CD1c-positive myeloid dendritic cell (primary cell): ENCODE measurements around the gene MTG2.

ENCODE experiments used
- DNase-seq: peaks from one replicate; pipeline ENCODE4 v3.0.0-alpha.2; 2016; ENCODE audit errors: extremely low spot score

MTG2 gene

GRCh38 chr20:62205618-62206387 lies 23.0 kb downstream of the MTG2 start:
- no peak for DNase-seq

GRCh38 chr20:62206388-62206775 lies 23.6 kb downstream of the MTG2 start:
- DNase-seq: no peak

- no peak for DNase-seq
These were observed 25.4 kb downstream of the MTG2 start for GRCh38 chr20:62208061-62208794.

GRCh38 chr20:62208795-62209755 lies 26.2 kb downstream of the MTG2 start:
- no peak for DNase-seq

GRCh38 chr20:62209850-62210495 lies 27.1 kb downstream of the MTG2 start:
- DNase-seq: no peak

GRCh38 chr20:62210496-62210855 lies 27.6 kb downstream of the MTG2 start:
- DNase-seq: no peak

GRCh38 chr20:62211216-62211615 lies 28.4 kb downstream of the MTG2 start:
- DNase-seq: no peak

GRCh38 chr20:62211769-62212288 lies 29.0 kb downstream of the MTG2 start:
- DNase-seq: no peak

GRCh38 chr20:62212299-62212698 lies 29.5 kb downstream of the MTG2 start:
- DNase-seq: no peak

GRCh38 chr20:62214067-62214466 lies 31.2 kb downstream of the MTG2 start:
- no peak for DNase-seq

GRCh38 chr20:62215020-62215990 lies 32.5 kb downstream of the MTG2 start:
- DNase-seq: no peak

- DNase-seq: no peak
These were observed 33.3 kb downstream of the MTG2 start for GRCh38 chr20:62215991-62216635.

GRCh38 chr20:62216636-62217566 lies 34.1 kb downstream of the MTG2 start:
- DNase-seq: no peak

GRCh38 chr20:62217913-62218773 lies 35.3 kb downstream of the MTG2 start:
- DNase-seq: no peak

GRCh38 chr20:62219101-62219991 lies 36.5 kb downstream of the MTG2 start:
- no peak for DNase-seq

- peak; percentile 15 for DNase-seq
These were observed 37.3 kb downstream of the MTG2 start, which contains the start of gene HRH3 for GRCh38 chr20:62219992-62220665. HRH3 (minus strand) TSS chr20:62220278; CDS start chr20:62219970, 308 bp downstream.
